Fibroblast of skin of back (primary cell): ENCODE data around the gene PARD3B.

ENCODE experiments used
- DNase-seq: peaks from one replicate; pipeline ENCODE4 v3.0.0-alpha.2; 2013

PARD3B gene

GRCh38 chr2:205580212-205580987, 1035.1 kb downstream of the PARD3B start:
- peak; percentile 72 for DNase-seq

- DNase-seq, result peak; percentile 47
Observed at GRCh38 chr2:205582366-205582765, 1037.1 kb downstream of the PARD3B start.

GRCh38 chr2:205585449-205586383, 1040.4 kb downstream of the PARD3B start:
- DNase-seq, result no peak

GRCh38 chr2:205586626-205587025, 1041.4 kb downstream of the PARD3B start:
- DNase-seq, result no peak

- no peak for DNase-seq
Observed at GRCh38 chr2:205589479-205589878, 1044.2 kb downstream of the PARD3B start.

GRCh38 chr2:205590759-205591158, 1045.5 kb downstream of the PARD3B start:
- peak; percentile 99 for DNase-seq

- DNase-seq, result no peak
Observed at GRCh38 chr2:205593891-205594290, 1048.6 kb downstream of the PARD3B start.

GRCh38 chr2:205596581-205596980, 1051.3 kb downstream of the PARD3B start:
- no peak for DNase-seq

- no peak for DNase-seq
Observed at GRCh38 chr2:205605638-205606304, 1060.5 kb downstream of the PARD3B start.

GRCh38 chr2:205607146-205607545, 1061.9 kb downstream of the PARD3B start:
- DNase-seq, result no peak

- peak; percentile 43 for DNase-seq
Observed at GRCh38 chr2:205609113-205609512, 1063.8 kb downstream of the PARD3B start.

- DNase-seq, result peak; percentile 17
Observed at GRCh38 chr2:205610437-205610836, 1065.2 kb downstream of the PARD3B start.

GRCh38 chr2:205612636-205613035, 1067.4 kb downstream of the PARD3B start:
- no peak for DNase-seq

GRCh38 chr2:205613970-205614559, 1068.8 kb downstream of the PARD3B start:
- DNase-seq, result no peak

GRCh38 chr2:205614965-205615364, 1069.7 kb downstream of the PARD3B start:
- no peak for DNase-seq

- DNase-seq, result no peak
Observed at GRCh38 chr2:205617905-205618304, 1072.6 kb downstream of the PARD3B start.

- peak; percentile 21 for DNase-seq
Observed at GRCh38 chr2:205619600-205619999, 1074.3 kb downstream of the PARD3B start.

GRCh38 chr2:205627085-205627484, 1081.8 kb downstream of the PARD3B start:
- DNase-seq, result no peak

GRCh38 chr2:205628422-205628821, 1083.1 kb downstream of the PARD3B start:
- no peak for DNase-seq

- no peak for DNase-seq
Observed at GRCh38 chr2:205629091-205629776, 1084.0 kb downstream of the PARD3B start.

GRCh38 chr2:205633994-205634393, 1088.7 kb downstream of the PARD3B start:
- DNase-seq, result no peak
